Measurements from ENCODE around the gene TAAR6.
"Not testable (repeated sequence)": the region's sequence is repeated elsewhere in the genome, so short reads cannot be mapped to it uniquely, and the experiment has no call there.

TAAR6 gene

DNA sequence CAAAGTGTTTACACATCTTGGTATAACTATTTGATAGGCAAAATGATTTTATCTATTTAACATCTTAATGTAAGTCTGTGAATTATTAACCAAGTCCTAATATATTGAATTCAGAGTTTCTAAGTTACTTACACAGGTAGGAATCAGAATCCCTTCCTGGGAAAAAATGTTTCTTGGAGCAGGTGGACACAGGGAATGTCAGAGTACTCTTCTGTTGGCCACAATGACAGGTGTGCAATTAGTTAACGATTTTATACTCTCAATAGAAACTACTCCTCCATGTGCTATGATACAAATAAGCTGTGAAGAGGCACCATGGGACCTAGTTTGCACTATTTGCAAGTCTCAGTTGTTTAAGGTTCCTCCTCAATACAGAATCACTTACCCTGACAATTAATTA, 20.2 kb downstream of the TAAR6 start:
- DNase-seq = no peak

- no peak for DNase-seq
Measured at GRCh38 chr6:132592855-132593254, 22.7 kb downstream of the TAAR6 start.

GRCh38 chr6:132596201-132596600, 26.1 kb downstream of the TAAR6 start:
- no peak for DNase-seq

DNA sequence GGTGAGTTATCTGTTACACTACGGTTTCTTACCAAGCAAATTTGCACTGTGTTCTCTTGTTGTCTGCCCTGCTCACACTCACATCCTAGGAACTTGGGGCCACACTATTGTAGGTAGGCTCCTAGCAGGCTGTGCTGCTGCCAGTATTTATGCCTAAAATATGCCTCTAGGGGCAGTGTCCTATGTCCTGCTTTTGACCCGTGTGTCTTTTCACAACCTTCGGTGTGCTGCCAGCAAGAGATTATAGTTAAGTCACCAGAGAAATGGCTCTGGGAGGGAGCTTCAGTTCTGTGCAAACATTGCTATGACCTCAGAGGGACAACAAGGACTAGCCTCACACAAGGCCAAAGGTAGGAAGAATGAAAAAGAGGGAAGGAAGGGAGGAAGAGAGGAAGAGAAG, 28.4 kb downstream of the TAAR6 start:
- DNase-seq = no peak

DNA sequence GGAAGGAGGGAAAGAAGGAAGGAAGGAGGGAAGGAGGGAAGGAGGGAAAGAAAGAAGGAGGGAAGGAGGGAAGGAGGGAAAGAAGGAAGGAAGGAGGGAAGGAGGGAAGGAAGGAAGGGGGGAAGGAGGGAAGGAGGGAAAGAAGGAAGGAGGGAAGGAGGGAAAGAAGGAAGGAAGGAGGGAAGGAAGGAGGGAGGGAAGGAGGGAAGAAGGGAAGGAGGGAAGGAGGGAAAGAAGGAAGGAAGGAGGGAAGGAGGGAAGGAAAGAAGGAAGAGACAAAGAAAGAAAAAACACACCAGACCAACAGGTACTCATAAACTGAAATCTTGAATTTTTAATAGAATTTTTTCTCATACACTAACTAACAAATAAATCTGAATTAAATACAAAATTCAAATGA, 30.8 kb downstream of the TAAR6 start:
- DNase-seq = not testable (repeated sequence)

DNA sequence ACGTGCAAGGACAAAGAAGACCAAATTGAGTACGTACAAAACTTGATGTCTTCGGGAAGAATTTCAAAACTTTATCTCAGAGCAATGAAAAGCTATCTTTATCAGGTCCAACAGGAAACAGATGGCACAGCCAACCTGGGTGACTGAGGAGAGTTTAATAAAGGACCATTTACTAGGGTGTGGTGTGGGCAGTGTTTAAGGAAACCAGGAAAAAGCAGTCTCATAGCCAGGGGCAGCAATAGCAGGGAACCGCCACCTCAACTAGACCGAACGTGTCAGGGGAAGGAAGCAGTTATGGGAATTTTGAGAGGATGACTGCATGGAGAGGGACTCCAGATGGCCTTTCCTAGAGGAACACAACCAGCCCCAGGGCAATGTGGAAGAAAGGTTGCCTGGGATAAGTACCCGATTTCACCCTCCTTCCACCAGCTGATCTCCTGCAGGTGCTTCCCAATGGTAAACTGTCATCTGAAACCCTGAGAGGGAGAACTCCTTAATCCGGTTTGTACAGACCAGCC, 34.6 kb downstream of the TAAR6 start:
- no peak for DNase-seq

- no peak for DNase-seq
Measured at GRCh38 chr6:132607544-132608233, 37.6 kb downstream of the TAAR6 start.

GRCh38 chr6:132611616-132612015, 41.5 kb downstream of the TAAR6 start:
- DNase-seq = no peak

GRCh38 chr6:132612449-132613108, 42.5 kb downstream of the TAAR6 start:
- DNase-seq = no peak

DNA sequence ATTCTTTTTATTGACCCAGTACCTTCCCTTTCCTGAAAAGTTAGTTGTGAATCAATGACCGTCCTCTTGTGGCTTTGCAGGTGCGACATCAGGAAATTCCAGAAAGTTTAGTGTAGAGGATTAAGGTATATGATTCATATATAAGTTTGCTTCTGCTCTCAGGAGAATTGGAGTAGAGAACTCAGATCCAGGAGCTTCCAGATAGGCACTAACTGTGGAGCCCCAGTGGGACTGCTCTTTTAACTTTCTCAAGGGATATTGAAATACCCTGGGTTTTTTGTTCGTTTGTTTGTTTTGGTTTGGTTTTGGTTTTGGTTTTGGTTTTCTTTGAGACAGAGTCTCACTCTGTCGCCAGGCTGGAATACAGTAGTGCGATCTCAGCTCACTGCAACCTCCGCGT, 44.4 kb downstream of the TAAR6 start:
- no peak for DNase-seq

- no peak for DNase-seq
Measured at GRCh38 chr6:132616677-132617076, 46.6 kb downstream of the TAAR6 start.

Measured in NCI-H510A treated with DMSO at 0.1 percent for 48 hours (cell line).